ENCODE measurements around the gene RBM39. TPM values are rescaled to one million over a fixed set of nuclear protein-coding genes. Genes with fewer than 3 reads are reported as not detected.
"Not testable (repeated sequence)": the region's sequence is repeated elsewhere in the genome, so short reads cannot be mapped to it uniquely, and the experiment has no call there.

RBM39 gene
- total RNA-seq, 1 donor from 2014 or later: 515 TPM

- H3K27me3 Mint-ChIP-seq: no peaks in the 10 kb centered on the region
- peak overlapping the region; percentile 75 for H3K4me3 Mint-ChIP-seq (ENCODE audit: low read depth)
- peak overlapping the region; percentile 96 for H3K27ac Mint-ChIP-seq
- DNase-seq (ENCODE audit: low spot score, unreplicated experiment): no peak
- H3K9me3 Mint-ChIP-seq (ENCODE audit: low read depth): peaks cover 7% of the 10 kb centered on the region
- no peak for TF ChIP-seq CTCF (IDR thresholded peaks at IDR 0.05; ENCODE audit: unreplicated experiment)
- peaks cover 24% of the 10 kb centered on the region for H3K4me1 Mint-ChIP-seq (ENCODE audit: low read depth)
- peaks cover 7% of the 10 kb centered on the region for H3K36me3 Mint-ChIP-seq (ENCODE audit: insufficient read depth)
These were observed 29.3 kb upstream of the RBM39 start for GRCh38 chr20:35771367-35771688.

- no peak overlapping the region for H3K4me3 Mint-ChIP-seq (ENCODE audit: low read depth)
- no peaks in the 10 kb centered on the region for H3K27me3 Mint-ChIP-seq
- peak overlapping the region; percentile 87 for H3K27ac Mint-ChIP-seq
- H3K36me3 Mint-ChIP-seq (ENCODE audit: insufficient read depth): peaks cover 3% of the 10 kb centered on the region
- TF ChIP-seq CTCF (IDR thresholded peaks at IDR 0.05; ENCODE audit: unreplicated experiment): no peak
- no peak for DNase-seq (ENCODE audit: low spot score, unreplicated experiment)
- peaks cover 25% of the 10 kb centered on the region for H3K4me1 Mint-ChIP-seq (ENCODE audit: low read depth)
- peaks cover 7% of the 10 kb centered on the region for H3K9me3 Mint-ChIP-seq (ENCODE audit: low read depth)
These were observed 26.9 kb upstream of the RBM39 start for GRCh38 chr20:35768731-35769664.

GRCh38 chr20:35767683-35768481, 25.8 kb upstream of the RBM39 start:
- DNase-seq (ENCODE audit: low spot score, unreplicated experiment): no peak

GRCh38 chr20:35766843-35767242, 24.8 kb upstream of the RBM39 start:
- Mint-ChIP-seq H3K4me1 (ENCODE audit: low read depth) (peaks cover 14% of the 10 kb centered on the region), H3K27ac (no peak overlapping the region), H3K27me3 (no peaks in the 10 kb centered on the region), H3K36me3 (ENCODE audit: insufficient read depth) (peaks cover 3% of the 10 kb centered on the region), H3K4me3 (ENCODE audit: low read depth) (no peak overlapping the region), H3K9me3 (ENCODE audit: low read depth) (peaks cover 7% of the 10 kb centered on the region)
- DNase-seq (ENCODE audit: low spot score, unreplicated experiment): no peak
- no peak for TF ChIP-seq CTCF (IDR thresholded peaks at IDR 0.05; ENCODE audit: unreplicated experiment)

More at GRCh38 chr20:35767683-35768481, 25.8 kb upstream of the RBM39 start:
- peaks cover 15% of the 10 kb centered on the region for H3K4me1 Mint-ChIP-seq (ENCODE audit: low read depth)
- H3K9me3 Mint-ChIP-seq (ENCODE audit: low read depth): peaks cover 7% of the 10 kb centered on the region
- H3K4me3 Mint-ChIP-seq (ENCODE audit: low read depth): no peak overlapping the region
- peak overlapping the region; percentile 80 for H3K27ac Mint-ChIP-seq
- no peaks in the 10 kb centered on the region for H3K27me3 Mint-ChIP-seq
- peaks cover 3% of the 10 kb centered on the region for H3K36me3 Mint-ChIP-seq (ENCODE audit: insufficient read depth)
- no peak for TF ChIP-seq CTCF (IDR thresholded peaks at IDR 0.05; ENCODE audit: unreplicated experiment)

GRCh38 chr20:35764936-35765335, 22.9 kb upstream of the RBM39 start:
- DNase-seq (ENCODE audit: low spot score, unreplicated experiment); H3K27me3 Mint-ChIP-seq; H3K36me3 Mint-ChIP-seq (ENCODE audit: insufficient read depth); H3K27ac Mint-ChIP-seq; H3K4me3 Mint-ChIP-seq (ENCODE audit: low read depth); H3K9me3 Mint-ChIP-seq (ENCODE audit: low read depth): not testable (repeated sequence)
- peaks cover 11% of the 10 kb centered on the region for H3K4me1 Mint-ChIP-seq (ENCODE audit: low read depth)

All from progenitor cell of endocrine pancreas (in vitro differentiated cells).